H1 (cell line): ENCODE data around the gene TRAIP. TPM values are rescaled to one million over a fixed set of nuclear protein-coding genes. Genes with fewer than 3 reads are reported as not detected.

ENCODE experiments used
- CTCF ChIA-PET: fragments of 300-600 bp; sonication (Branson Sonifier 250); formaldehyde crosslinking; loops from one replicate; lab custom pipeline; 2021; ENCODE audit not compliant: partially characterized antibody; lab: Charles Lee
- POLR2A ChIA-PET: fragments of 300-600 bp; sonication (Branson Sonifier 250); formaldehyde crosslinking; loops from one replicate; lab custom pipeline; 2021; ENCODE audit warnings: inconsistent platforms; ENCODE audit not compliant: partially characterized antibody; lab: Charles Lee
- DNase-seq, 2 experiments: peaks; one replicate each; pipeline versions ENCODE4 v3.0.0 to v3.0.0-alpha.2; 2010 to 2022; ENCODE audit warnings: low spot score in 2 of 2, low read depth in 1 of 2, mixed read lengths in 1 of 2
- FAIRE-seq: peaks from 2 replicates; lab custom pipeline; 2011; peaks lifted over from hg19 to GRCh38; lab: Jason Lieb, UNC
- H2AFZ ChIP-seq: 2 replicates; pipeline ENCODE4 v1.8.1; 2012; ENCODE audit warnings: low read length, inconsistent platforms
- H2AK5ac ChIP-seq: 2 replicates; pipeline ENCODE4 v1.6.1; 2013; ENCODE audit warnings: low read depth, low read length
- H2BK120ac ChIP-seq: replicated peaks from 2 replicates; pipeline ENCODE3; 2013; ENCODE audit warnings: low read depth, low read length, inconsistent platforms
- H2BK12ac ChIP-seq: 2 replicates; pipeline ENCODE4 v1.6.1; 2013; ENCODE audit warnings: low read depth, low read length
- H2BK15ac ChIP-seq: 2 replicates; pipeline ENCODE4 v1.6.1; 2013; ENCODE audit warnings: low read length
- H2BK20ac ChIP-seq: 2 replicates; pipeline ENCODE4 v1.6.1; 2013; ENCODE audit warnings: low read length
- H2BK5ac ChIP-seq: 2 replicates; pipeline ENCODE4 v1.6.1; 2013; ENCODE audit warnings: low read depth, low read length
- H3K14ac ChIP-seq: 2 replicates; pipeline ENCODE4 v1.6.1; 2013; ENCODE audit warnings: inconsistent platforms; ENCODE audit not compliant: insufficient read length
- H3K18ac ChIP-seq: 2 replicates; pipeline ENCODE4 v1.6.1; 2013; ENCODE audit warnings: low read length; ENCODE audit errors: extremely low read depth
- H3K23ac ChIP-seq: 2 replicates; pipeline ENCODE4 v1.6.1; 2013; ENCODE audit warnings: inconsistent platforms; ENCODE audit not compliant: insufficient read length
- H3K23me2 ChIP-seq: 2 replicates; pipeline ENCODE4 v1.6.1; 2013; ENCODE audit warnings: low read depth, low read length
- H3K27ac ChIP-seq: 2 replicates; pipeline ENCODE4 v1.6.1; 2011; ENCODE audit warnings: low read depth, low read length, inconsistent platforms
- H3K27me3 ChIP-seq, 4 experiments: replicated peaks in 1 of 4; 1 replicate in 1 of 4; 2 replicates in 3 of 4; pipeline versions ENCODE4 v1.6.1 to v1.8.1; 2011 to 2013; ENCODE audit warnings: low read length in 3 of 4, mild to moderate bottlenecking in 3 of 4, inconsistent platforms in 2 of 4, mixed read lengths in 2 of 4, moderate library complexity in 1 of 4; ENCODE audit not compliant: control insufficient read depth in 3 of 4, insufficient read depth in 3 of 4; ENCODE audit errors: extremely low read depth in 1 of 4
- H3K36me3 ChIP-seq, 4 experiments: 2 replicates each; pipeline versions ENCODE4 v1.6.1 to v1.8.1; 2011 to 2013; ENCODE audit warnings: mild to moderate bottlenecking in 4 of 4, low read length in 3 of 4, moderate library complexity in 2 of 4, control low read depth in 1 of 4, inconsistent platforms in 1 of 4; ENCODE audit not compliant: insufficient read depth in 4 of 4, control insufficient read depth in 2 of 4
- H3K4ac ChIP-seq: replicated peaks from 2 replicates; pipeline ENCODE3; 2013; ENCODE audit warnings: low read length, low read depth, mixed read lengths, inconsistent platforms; ENCODE audit not compliant: insufficient read length
- H3K4me1 ChIP-seq, 4 experiments: replicated peaks in 1 of 4; 1 replicate in 1 of 4; 2 replicates in 3 of 4; pipeline versions ENCODE4 v1.6.1 to v1.8.1; 2011 to 2013; ENCODE audit warnings: low read length in 3 of 4, inconsistent platforms in 2 of 4, mixed read lengths in 1 of 4; ENCODE audit not compliant: insufficient read depth in 4 of 4, control insufficient read depth in 3 of 4
- H3K4me2 ChIP-seq, 2 experiments: 2 replicates each; pipeline versions ENCODE4 v1.6.1 to v1.8.1; 2011 to 2013; ENCODE audit warnings: low read depth in 2 of 2, low read length in 2 of 2, control low read depth in 1 of 2, inconsistent platforms in 1 of 2, mild to moderate bottlenecking in 1 of 2; ENCODE audit not compliant: insufficient read depth in 1 of 2
- H3K4me3 ChIP-seq, 4 experiments: fragments of 200-600, 300-600 bp in 1 of 4; sonication (generic), shearing (Covaris generic), sonication (Bioruptor Twin) in 1 of 4; 2 replicates each; pipeline versions ENCODE4 v1.5.1 to v1.8.1; 2011 to 2016; ENCODE audit warnings: low read length in 4 of 4, low read depth in 3 of 4, control low read depth in 2 of 4, inconsistent platforms in 2 of 4, mild to moderate bottlenecking in 2 of 4, mixed read lengths in 1 of 4, moderate library complexity in 1 of 4; ENCODE audit not compliant: insufficient read depth in 2 of 4; ENCODE audit errors: extremely low read depth in 1 of 4
- H3K56ac ChIP-seq: replicated peaks from 2 replicates; pipeline ENCODE3; 2013; ENCODE audit warnings: low read depth, mild to moderate bottlenecking, mixed read lengths, low read length, inconsistent platforms; ENCODE audit not compliant: insufficient read length
- H3K79me1 ChIP-seq: 2 replicates; pipeline ENCODE4 v1.6.1; 2013; ENCODE audit warnings: low read depth, low read length, control low read depth
- H3K79me2 ChIP-seq, 2 experiments: 2 replicates each; pipeline versions ENCODE4 v1.6.1 to v1.8.1; 2012 to 2013; ENCODE audit warnings: low read length in 2 of 2, mild to moderate bottlenecking in 2 of 2, inconsistent platforms in 1 of 2; ENCODE audit not compliant: insufficient read depth in 2 of 2, control insufficient read depth in 1 of 2
- H3K9ac ChIP-seq, 4 experiments: replicated peaks in 1 of 4; 1 replicate in 1 of 4; 2 replicates in 3 of 4; pipeline versions ENCODE4 v1.6.1 to v1.8.1; 2011 to 2013; ENCODE audit warnings: low read depth in 3 of 4, low read length in 3 of 4, control low read depth in 2 of 4, mild to moderate bottlenecking in 2 of 4, moderate library complexity in 2 of 4, inconsistent platforms in 1 of 4; ENCODE audit errors: extremely low read depth in 1 of 4
- H3K9me3 ChIP-seq, 2 experiments: 2 replicates each; pipeline versions ENCODE4 v1.6.1 to v1.8.1; 2012 to 2013; ENCODE audit warnings: mild to moderate bottlenecking in 2 of 2, moderate library complexity in 2 of 2, control low read depth in 1 of 2, inconsistent platforms in 1 of 2, low read depth in 1 of 2, low read length in 1 of 2, mixed read lengths in 1 of 2; ENCODE audit not compliant: insufficient read depth in 2 of 2
- H4K20me1 ChIP-seq, 2 experiments: replicated peaks in 1 of 2; 2 replicates each; pipeline versions ENCODE3 to v1.8.1; 2011 to 2013; ENCODE audit warnings: inconsistent platforms in 2 of 2, low read length in 2 of 2, mild to moderate bottlenecking in 1 of 2; ENCODE audit not compliant: insufficient read depth in 2 of 2, control insufficient read depth in 1 of 2
- H4K5ac ChIP-seq: 2 replicates; pipeline ENCODE4 v1.6.1; 2013; ENCODE audit warnings: low read length, low read depth, mixed read lengths, inconsistent platforms; ENCODE audit not compliant: insufficient read length
- H4K8ac ChIP-seq: 2 replicates; pipeline ENCODE4 v1.8.0; 2013; ENCODE audit warnings: mild to moderate bottlenecking, moderate library complexity, low read length, inconsistent platforms; ENCODE audit not compliant: insufficient read depth; ENCODE audit errors: extremely low read depth
- H4K91ac ChIP-seq: replicated peaks from 2 replicates; pipeline ENCODE3; 2013; ENCODE audit warnings: low read length, mixed read lengths, inconsistent platforms; ENCODE audit not compliant: insufficient read length
- CHD1 ChIP-seq: IDR thresholded peaks from 2 replicates; pipeline ENCODE4 v1.6.1; 2012; ENCODE audit warnings: low read depth, low read length, improper control_type of control experiment
- RBBP5 ChIP-seq: IDR thresholded peaks from 2 replicates; pipeline ENCODE4 v1.7.1; 2012; ENCODE audit warnings: low read depth, mild to moderate bottlenecking, inconsistent platforms, low read length, moderate library complexity, borderline replicate concordance
- WGBS, 2 experiments: shearing (Covaris generic) in 1 of 2; methylation state at CpG; one replicate each; pipeline versions ENCODE4 v1.1.6 to v1.1.7; 2013 to 2015; ENCODE audit warnings: low lambda C conversion rate in 2 of 2, mixed read lengths in 2 of 2, inconsistent platforms in 1 of 2, low coverage in 1 of 2, missing lambda C conversion rate in 1 of 2; ENCODE audit not compliant: insufficient replicate concordance in 2 of 2, insufficient coverage in 1 of 2, insufficient read length in 1 of 2; ENCODE audit errors: extremely low coverage in 1 of 2, missing lambda C conversion rate in 1 of 2; 5-methylcytosine and 5-hydroxymethylcytosine counted together
- polyA plus RNA-seq, 7 experiments: library from polyadenylated mRNA; depleted of rRNA in 3 of 7; stranded (reverse) in 5 of 7; unstranded in 2 of 7; fragments of >200 nt in 5 of 7; fragments of 200-250 nt in 2 of 7; gene quantifications; 1 replicate in 5 of 7; 2 replicates in 1 of 7; 4 replicates in 1 of 7; pipeline versions ENCODE4 v1.2.1 to v1.2.3, GENCODE V29; 2011 to 2013; ENCODE audit warnings: missing spikeins in 2 of 7, mixed read lengths in 2 of 7
- total RNA-seq: library from RNA; stranded (reverse); fragmentation: NEBNext Ultra II Directional; extraction: Animal tissue kit (Norgen Biotek cat#: 25700); gene quantifications from 2 replicates; pipeline ENCODE4 v1.2.1, GENCODE V29; 2021

Gene TRAIP
- total and polyA plus RNA-seq, 2 of the 8 experiments (the other 6 are each of a cell fraction or from before 2014, with no cell fraction given): 27.7 to 28.1 TPM

GRCh38 chr3:49805897-49806701, 50.3 kb downstream of the TRAIP start:
- Histone ChIP-seq H2BK15ac (peak overlapping the region; percentile 55; the same call in 1 of the 2 replicates), H4K20me1 (no peaks in the 10 kb centered on the region), H4K8ac (peak overlapping the region; percentile 74), H3K79me2 (no peaks in the 10 kb centered on the region), H3K4me2 (peak overlapping the region in 1 of 2 experiments; percentile 41; a peak in 2 of 4 replicates), H2BK5ac (peak overlapping the region; percentile 9; the same call in 1 of the 2 replicates), H4K5ac (no peak overlapping the region), H3K36me3 (no peaks in the 10 kb centered on the region), H3K14ac (no peak overlapping the region), H2AFZ (no peak overlapping the region), H3K23ac (no peak overlapping the region), H2AK5ac (no peak overlapping the region), H3K23me2 (peaks cover 8% of the 10 kb centered on the region; the same call in 1 of the 2 replicates), H2BK120ac (peak overlapping the region; percentile 61), H3K56ac (no peak overlapping the region), H3K9me3 (no peaks in the 10 kb centered on the region), H2BK20ac (no peak overlapping the region), H3K79me1 (no peaks in the 10 kb centered on the region), H3K27me3 (peaks cover 0 to 17% (median 15%) of the 10 kb centered on the region in 4 experiments; a peak in 6 of 7 replicates), H3K4me1 (peaks cover 0 to 25% (median 21%) of the 10 kb centered on the region in 4 experiments; a peak in 6 of 7 replicates), H2BK12ac (peak overlapping the region; percentile 92; the same call in 1 of the 2 replicates), H3K9ac (no peak overlapping the region), H3K4ac (no peak overlapping the region), H3K27ac (0 out of 2 replicates have a peak overlapping the region, but pooled peaks have one; percentile 20), H4K91ac (peak overlapping the region; percentile 48), H3K4me3 (no peak overlapping the region), H3K18ac (peak overlapping the region; percentile 67)
- FAIRE-seq: no peak
- ChIA-PET POLR2A (interaction anchor here (0.8 to 6.2 kb wide), 6 partner anchors 11 to 87 kb away, joined by 3 to 16 read pairs (median 4); partner anchors contain the start of genes AMIGO3 and TRAIP), CTCF (interaction anchor here (0.6 to 17.0 kb wide), 8 partner anchors 9 to 103 kb away, joined by 3 to 266 read pairs (median 7); partner anchors contain the start of gene UBA7)
- WGBS, 2 experiments: 65% methylated on average over 7 of the region's 11 CpGs; no CpG with 5 or more reads in 1 of the 2 experiments
- TF ChIP-seq RBBP5 (peak; percentile 25; the same call in 1 of the 2 replicates), CHD1 (no peak)
- DNase-seq: no peak
